Activated naive CD4-positive, alpha-beta T cell (primary cell): Measurements from ENCODE around the gene EIF3F.
A peak's percentile ranks its signal among the peaks of the same experiment; 100 is the strongest.

Experiments used
- DNase-seq, 4 experiments: peaks; one replicate each; lab custom pipeline; 2025; lab: John Stamatoyannopoulos, UW

EIF3F gene

GRCh38 chr11:7994581-7995278 is 7.6 kb downstream of the EIF3F start:
- DNase-seq: no peak

- DNase-seq: no peak
These were observed 12.7 kb downstream of the EIF3F start for GRCh38 chr11:7999795-8000194.

DNA sequence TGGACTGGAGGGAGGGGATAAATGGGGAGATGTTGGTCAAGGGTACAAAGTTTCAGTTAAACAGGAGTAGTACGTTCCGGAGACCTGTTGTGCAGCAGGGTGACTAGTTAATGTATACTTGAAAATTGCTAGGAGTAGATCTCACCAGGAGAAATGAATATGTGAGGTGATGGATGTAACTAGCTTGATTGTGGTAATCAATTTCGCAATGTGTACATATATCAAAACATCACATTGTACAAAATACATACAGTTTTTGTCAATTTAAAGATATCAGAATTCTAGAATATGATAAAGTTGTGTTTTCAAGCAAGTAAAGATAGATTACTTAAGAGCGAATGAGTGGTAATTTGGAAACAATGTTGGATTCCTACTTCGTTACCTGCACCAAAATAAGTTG is 13.3 kb downstream of the EIF3F start:
- no peak for DNase-seq

- DNase-seq: no peak
These were observed 15.5 kb downstream of the EIF3F start for GRCh38 chr11:8002676-8003075.

DNA sequence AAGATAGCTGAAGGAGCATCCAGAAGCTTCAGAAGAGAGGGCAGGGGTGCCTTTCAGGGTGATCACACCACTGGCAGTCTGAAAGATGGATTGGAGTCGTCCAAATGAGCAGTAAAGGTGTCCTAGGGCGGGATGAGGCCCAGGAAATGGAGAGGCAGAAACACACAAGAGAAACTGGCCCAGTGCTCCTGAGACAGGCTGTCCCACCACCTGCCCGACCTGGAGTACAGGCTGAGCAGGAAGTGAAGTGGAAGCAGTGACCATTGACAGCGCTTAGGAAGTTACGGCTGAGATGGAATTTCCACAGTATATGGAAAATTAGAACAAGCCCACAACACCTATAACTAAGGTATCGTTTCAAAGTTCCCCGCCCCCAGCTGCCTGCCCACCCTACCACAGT is 16.1 kb downstream of the EIF3F start:
- DNase-seq: no peak

- DNase-seq: no peak
These were observed 16.9 kb downstream of the EIF3F start for GRCh38 chr11:8004008-8004407.

GRCh38 chr11:8005556-8005955 is 18.4 kb downstream of the EIF3F start:
- DNase-seq: no peak

- DNase-seq: no peak
These were observed 19.3 kb downstream of the EIF3F start for GRCh38 chr11:8006349-8006977.

DNA sequence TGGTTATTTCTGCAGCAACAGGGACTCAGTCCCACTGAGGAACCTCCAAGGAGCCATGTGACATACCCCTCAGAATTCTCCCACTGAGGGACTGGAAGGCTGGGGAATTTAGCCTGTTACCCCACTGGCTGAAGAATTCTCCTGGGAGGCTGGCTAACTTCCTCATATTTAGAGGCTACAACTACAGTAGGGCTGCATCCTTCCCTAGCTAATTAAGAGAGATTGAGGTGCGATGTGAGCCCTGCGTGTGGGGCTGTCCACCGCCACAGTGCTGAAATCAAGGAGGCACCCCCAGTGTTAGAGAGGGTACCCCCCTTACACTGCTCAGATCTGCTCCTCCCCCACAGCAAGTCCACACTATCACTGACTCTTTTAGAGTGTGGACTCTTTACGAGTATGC is 21.1 kb downstream of the EIF3F start:
- DNase-seq: no peak

DNA sequence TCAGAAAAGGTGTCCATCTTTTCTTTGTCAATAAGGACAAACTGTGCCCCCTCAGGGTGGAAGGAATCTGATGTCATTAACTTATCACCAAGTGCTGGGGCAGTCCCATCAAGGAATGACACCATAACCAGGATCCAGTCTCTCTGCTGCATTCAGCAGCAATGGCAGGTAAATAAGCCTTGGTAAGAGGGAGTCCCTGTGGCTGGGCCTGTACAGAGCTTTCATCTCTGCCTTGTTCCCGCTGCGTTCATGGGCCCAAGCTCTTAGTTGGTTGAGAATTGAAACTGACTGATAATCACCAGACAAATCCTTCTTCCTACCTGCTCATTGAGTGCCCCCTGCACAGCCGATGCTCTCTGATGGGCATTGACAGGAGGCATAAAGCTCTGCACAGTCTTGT is 22.7 kb downstream of the EIF3F start:
- DNase-seq: no peak

DNA sequence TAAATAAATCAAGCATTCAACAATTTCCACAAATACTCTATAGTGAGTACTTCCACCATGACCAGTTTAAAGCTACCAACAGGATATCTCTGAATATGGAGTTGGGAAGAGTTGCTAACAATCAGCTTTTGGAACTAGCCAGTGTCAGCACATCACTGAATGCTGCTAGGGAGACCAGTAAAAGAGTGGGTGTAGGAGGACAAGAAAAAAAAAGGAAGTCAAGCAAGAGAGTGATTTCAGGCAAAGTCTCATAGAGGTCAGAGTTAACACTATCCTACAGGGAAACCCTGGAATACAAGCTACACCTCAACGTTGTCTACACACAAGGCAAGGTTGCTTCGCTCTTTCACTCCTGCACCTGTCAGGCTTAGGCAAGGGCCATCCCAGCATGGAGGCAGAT is 24.2 kb downstream of the EIF3F start:
- no peak for DNase-seq

GRCh38 chr11:8011981-8012444 is 24.9 kb downstream of the EIF3F start:
- no peak for DNase-seq

GRCh38 chr11:8013833-8014232 is 26.7 kb downstream of the EIF3F start:
- DNase-seq: no peak

DNA sequence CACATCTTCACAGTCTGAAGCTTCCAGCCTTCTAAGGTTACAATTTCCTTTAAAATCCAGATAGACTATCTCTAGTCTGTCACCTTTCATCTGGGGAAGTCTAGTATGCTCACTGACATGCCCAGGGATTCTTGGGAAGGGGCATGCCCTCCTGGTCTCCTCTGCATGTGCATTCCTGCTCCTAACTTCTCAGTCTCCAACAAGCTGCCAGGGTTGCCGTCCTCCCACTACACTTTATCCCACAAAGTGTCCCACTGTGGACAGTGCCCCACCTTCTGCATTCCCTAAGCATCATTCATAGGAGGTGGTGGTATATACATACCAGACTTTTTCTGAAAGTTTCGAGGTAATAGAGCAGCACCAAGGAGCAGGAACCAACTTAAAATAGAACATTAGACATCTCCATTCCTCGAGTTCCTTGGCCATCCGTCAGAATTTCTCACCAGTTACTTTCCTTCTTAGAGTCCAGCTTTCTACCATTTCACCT is 28.7 kb downstream of the EIF3F start:
- no peak for DNase-seq

- DNase-seq: no peak
These were observed 29.3 kb downstream of the EIF3F start for GRCh38 chr11:8016440-8016839.

- no peak for DNase-seq
These were observed 29.9 kb downstream of the EIF3F start for GRCh38 chr11:8017071-8017470.

- no peak for DNase-seq
These were observed 30.9 kb downstream of the EIF3F start for GRCh38 chr11:8017894-8018483.

DNA sequence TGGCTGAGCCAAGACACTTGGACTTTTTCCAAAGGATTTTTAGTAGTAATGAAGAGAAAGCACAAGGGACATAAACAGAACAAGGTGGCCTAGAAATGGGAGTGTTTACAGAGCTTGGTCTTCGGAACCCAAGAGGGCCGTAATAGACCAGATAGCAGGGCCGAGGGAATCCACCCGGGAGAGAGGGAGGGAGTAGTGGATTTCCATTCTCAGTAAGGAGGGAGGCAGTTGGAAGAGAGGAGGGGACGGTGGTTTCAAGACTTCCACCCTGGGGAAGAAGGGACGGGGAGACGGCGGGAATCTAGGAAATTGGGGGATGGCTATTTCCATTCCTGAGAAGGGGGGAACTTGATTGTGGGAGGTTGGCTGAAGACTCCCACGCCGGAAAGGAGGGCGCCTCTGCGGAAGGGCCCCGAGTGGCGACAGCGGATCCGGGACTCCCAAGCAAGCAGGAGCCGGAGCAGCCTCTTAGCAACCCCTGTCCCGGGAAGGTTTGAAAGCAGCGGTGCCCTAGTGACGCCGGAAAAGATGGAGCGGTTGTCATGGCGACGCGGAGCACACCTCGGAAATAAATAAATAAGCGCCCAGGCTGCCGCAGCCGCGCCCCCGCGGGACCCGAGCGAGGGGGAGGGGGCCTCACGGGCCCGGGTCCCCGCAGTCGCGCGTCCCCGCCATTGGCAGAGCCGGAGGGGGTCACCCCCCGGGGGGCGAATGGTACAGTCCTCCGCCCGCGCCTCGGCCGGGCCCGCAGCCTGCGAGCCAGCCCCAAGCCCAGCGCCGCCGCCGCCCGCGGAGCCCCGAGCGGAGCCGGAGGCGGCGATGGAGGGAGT is 31.6 kb downstream of the EIF3F start:
- peak; percentile 6 to 51 (median 22) for DNase-seq

- peak in 1 of 4 experiments; percentile 13 for DNase-seq
These were observed 32.4 kb downstream of the EIF3F start for GRCh38 chr11:8019314-8020243.

DNA sequence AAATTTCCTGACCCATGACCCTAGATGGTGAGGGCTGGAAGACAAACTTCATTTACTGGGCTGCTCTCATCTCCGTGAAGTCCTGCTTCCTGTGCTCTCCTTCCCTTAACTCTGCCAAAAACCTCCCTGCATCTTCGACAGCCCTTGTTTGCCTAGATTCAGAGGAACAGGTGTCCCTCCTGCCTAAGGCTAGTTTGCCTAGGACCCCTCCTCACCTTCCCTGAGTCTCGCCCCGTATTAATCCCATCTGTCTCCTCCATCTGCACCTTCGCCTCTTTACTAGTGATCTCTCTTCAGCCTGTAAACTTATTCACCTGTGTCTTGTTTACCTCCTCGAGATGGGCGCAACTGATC is 33.1 kb downstream of the EIF3F start:
- no peak for DNase-seq

DNA sequence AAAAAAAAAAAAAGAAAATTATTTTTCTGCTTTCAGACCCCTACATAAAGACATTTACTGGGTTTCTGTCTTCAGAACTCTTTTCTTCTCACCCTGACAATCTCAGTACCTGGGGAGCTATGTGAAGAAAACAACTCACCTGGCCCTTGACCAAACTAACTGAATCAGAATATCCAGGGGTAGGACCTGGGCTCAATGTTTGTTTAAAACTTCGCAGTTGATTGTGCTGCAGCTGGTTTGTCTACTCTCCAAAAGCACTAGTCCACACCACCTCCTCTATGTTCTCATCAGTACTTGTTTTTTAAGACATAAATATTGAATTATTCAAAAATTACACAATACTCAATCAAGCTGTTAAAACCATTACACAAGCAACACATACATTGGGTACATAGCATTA is 34.8 kb downstream of the EIF3F start:
- no peak for DNase-seq
